HG03571 (cell line): Measurements from ENCODE around the gene GPR55.

Experiments
- ATAC-seq: cut with Tn5 transposase; IDR thresholded peaks from one replicate; pipeline ENCODE4 v1.9.1; 2021; ENCODE audit not compliant: unreplicated experiment

Gene GPR55

DNA sequence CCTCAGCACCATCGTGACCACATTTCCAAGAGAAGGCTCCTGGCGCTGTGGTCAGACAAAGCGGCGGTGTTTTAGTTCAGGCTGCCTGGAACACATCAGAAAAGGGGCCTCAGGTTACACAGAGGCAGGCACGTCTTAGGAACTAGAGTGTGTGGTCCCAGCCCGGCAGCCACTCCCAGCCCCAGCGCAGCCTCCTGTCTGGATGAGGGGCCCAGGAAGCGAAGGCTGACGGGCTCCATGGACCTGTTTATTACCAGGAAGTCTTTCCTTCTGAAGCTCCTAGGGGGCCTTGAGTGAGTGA, 10.0 kb upstream of the GPR55 start:
- ATAC-seq: no peak

DNA sequence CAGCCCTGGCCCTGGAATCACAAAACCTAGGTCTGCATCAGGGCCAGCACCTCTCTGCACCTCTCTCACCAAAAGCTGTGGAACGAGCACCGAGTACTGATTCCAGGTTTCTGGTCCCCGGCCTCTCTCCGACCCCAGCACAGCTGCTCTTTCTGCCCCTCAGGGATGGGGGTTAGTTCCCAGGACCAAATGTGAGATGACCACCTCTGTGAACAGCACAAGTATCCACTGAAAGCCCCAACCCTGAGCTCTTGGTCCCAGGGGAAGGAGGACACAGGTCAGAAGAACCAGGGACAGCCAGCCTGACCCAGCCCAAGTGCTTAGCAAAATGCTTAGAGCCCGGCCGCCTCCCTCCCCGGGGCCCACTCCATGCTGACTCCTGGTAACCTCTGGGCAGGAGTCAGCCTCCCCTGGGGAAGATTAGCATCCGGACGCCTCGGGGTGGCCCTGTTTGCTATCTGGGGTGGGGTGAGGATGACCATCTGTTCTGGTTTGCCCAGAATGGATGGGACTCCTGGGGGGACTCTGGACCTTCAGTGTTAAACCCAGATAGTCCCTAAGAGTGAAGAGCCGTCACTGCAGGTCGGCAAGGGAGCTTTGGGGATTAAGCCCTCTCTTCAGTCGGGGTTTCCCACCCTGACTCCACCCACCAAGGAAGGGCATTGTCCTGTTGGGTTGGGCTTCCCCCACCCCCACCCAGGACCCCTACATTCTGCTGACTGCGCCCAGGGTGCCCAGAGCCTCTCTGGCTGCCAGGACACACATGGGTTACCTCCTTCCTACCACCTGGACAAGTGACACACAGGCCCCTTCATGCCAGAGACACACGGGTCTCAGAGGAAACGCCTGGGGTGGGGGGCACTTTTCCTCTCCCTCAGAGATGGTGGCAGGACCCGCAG, 9.4 kb upstream of the GPR55 start:
- no peak for ATAC-seq

DNA sequence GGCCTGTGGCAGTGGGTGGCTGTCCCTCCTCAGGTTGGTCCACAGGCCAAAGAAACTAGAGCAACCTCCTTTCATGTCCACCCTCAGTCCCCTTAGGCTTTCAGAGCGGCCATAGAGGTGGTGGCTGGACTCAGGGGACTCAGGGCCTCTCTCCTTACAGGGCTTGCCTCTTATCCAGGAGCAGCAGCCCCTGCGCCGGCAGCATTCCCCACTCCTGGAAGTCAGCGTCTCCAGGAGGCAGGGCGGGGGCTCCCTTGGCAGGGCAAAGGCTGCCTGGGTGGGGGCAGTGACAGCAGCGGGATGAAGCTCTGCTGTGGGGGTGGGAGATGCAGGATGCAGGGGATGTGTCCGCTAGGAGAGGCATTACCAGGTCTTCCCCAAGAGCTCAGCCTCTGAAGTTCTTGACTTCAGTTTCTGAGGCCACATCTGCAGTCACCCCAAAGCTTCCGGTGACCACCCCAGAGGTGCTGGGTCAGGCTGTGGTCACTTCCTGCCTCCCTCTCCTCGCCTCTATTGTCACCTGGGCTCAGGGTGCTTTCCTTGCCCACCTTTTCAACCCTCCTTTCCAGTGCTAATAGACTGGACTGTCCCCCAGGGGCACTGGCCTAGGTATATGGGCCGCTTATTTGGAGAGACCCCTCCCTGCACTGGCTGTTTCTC, 8.6 kb upstream of the GPR55 start:
- no peak for ATAC-seq

DNA sequence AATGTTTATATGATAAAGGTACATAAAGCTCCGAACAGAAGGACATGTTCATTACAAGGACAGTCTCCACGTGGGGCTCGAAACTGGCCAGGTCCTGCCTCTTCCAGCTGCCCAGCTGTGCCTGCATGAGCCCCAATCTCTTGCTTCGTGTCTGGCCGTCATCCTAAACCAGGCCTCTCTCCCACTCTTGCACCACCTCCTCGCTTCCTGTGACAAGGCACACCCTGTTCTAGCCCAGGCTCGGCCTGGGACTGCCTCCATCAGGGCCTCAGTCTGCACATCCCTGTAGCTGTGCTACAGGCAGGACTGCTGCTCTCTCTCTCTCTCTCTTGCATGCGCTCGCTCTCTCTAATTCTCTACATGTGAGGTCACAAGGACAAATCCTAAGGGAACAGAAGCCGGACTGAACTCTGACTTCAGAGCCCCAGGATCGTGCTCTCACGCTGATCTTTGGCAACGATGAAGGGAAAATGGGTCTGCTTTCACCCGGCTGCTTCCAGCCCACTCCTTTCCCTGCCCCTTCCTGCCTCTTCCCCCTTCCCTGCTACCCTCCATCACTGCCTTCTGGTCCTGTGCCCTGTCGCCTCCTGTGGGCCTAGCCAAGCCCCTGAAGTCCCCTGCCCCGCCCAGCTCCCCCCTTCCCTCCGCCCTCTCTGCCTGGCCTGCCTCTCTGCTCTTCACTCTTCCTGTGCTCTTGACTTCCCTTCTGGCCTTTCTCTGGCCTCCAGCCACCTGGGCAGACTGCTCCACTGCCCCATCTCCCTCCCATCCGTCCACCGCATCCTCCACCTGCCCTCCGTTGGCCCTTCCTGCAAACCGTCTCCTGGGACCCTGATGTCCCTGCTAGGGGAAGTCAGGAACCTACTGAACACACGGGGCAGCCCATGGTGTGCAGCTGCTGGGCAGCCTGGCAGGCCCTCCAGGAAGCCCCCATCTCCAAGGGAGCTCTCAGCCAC, 7.8 kb upstream of the GPR55 start:
- ATAC-seq: no peak

DNA sequence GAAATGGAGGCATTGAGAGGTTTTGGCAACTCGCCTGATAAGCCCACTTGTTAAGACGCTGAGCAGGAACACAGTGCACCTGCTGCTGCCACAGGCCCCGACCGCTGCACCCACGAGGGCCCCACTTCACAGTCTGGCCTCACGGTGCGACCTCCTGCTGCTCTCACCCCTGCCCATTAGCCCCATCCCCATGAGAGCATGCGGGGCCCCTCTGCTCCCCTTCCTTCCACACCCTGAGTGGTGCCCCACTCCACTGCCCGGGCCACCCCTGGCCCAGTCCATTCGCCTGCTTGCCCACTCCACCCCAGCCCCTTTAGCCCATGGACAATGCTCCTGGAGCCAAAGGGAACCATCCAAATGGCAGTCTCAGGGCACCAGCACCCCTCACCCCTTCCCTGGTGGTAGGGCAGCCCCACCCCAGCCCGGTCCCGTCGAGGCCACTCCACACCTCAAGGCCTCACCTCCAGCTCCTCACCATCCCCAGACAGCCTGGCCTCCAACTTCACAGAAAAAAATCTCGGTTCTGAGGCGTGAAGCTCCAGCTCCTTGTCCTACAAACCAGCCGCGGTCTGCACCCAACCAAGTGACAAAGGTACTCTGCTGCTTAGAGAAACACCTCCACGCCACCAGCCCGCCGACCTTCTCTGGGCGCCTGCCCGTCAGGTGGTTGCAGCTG, 6.7 kb upstream of the GPR55 start:
- ATAC-seq: no peak

DNA sequence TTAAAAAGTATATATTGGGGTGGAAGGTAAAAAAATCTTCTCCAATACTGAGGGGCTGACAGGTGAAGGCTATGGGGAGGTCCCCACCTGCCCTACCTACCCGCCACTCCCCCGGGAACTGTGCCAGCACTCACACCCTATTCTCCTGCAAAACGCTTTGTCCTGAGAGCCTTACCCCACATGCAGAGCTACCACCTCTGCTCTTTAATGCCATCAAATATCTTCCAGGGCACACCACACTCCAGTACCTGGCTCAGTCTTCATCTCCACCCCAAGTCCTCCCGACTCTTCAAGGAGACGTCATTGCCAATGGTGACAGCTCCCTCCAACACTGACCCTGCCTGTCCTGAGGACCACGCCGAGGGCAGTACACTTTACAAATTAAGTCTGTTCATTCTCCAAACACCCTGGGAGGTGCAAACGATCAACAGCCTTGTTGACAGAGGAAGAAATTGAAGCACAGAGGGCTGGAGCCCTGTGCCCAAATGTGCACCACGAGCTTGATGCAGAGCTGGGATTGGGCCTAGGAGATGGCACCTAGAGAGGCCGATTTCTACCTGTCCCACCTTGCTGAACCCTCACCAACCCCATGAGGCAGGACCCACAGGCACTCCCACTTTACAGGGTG, 6.0 kb upstream of the GPR55 start:
- ATAC-seq: no peak

DNA sequence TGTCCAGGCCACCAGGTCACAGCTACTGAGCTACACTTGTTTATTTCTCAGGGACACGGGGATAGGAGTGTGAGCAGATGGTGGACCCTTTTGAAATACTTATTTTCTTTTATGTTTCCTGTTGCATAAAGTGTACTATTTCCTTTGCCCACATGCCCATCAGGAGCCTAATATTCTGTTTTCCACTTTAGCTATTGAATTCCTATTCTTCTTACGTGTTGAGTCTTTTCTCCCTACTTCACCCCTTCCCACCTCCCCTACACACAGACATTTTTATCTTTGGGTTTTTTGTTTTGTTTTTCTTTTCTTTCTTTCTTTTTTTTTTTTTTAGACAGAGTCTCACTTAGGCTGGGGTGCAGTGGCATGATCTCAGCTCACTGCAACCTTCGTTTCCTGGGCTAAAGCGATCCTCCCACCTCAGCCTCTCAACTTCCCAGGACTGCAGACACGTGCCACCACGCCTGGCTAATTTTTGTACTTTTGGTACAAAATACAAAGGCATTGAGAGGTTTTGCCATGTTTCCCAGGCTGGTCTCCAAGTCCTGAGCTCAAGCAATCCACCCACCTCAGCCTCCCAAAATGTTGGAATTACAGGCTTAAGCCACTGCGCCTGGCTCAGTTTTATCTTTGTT, 5.2 kb upstream of the GPR55 start:
- no peak for ATAC-seq

DNA sequence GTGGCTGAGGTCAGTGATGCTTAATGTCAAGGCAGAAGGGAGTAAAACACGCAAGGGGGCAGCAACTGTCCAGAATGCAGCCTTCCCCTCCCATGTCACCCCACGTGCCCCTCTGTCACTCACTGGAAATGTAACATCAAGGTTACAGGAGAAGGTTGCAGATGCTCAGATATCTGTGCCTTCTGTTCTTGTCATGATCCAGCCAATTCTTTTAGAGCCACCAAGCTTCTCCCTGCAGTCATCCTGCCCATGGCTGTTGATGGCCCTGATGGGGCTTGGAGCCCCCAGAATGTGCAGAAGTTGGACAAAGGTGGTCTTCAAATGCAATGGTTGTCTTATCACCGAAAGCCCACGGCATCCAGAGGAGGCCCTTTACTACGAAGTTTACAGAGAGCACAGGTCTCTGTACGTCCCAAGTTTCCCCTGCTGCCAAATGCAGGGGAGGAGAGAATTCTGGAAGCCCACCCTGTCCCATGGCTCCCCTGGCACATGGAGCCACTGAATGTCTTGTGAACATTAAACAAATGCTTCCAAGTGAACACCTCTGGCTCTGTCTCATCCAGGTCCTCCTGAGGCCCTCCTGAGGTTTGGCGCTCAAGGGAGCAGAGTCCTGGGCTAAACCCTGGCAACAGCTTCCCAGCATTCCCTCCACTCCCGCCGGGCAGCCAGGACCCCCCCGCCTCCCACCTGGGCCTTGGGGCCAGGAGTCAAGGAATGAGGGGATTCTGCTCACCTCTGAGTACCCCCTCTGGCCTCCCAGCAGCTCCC, 4.5 kb upstream of the GPR55 start:
- no peak for ATAC-seq

DNA sequence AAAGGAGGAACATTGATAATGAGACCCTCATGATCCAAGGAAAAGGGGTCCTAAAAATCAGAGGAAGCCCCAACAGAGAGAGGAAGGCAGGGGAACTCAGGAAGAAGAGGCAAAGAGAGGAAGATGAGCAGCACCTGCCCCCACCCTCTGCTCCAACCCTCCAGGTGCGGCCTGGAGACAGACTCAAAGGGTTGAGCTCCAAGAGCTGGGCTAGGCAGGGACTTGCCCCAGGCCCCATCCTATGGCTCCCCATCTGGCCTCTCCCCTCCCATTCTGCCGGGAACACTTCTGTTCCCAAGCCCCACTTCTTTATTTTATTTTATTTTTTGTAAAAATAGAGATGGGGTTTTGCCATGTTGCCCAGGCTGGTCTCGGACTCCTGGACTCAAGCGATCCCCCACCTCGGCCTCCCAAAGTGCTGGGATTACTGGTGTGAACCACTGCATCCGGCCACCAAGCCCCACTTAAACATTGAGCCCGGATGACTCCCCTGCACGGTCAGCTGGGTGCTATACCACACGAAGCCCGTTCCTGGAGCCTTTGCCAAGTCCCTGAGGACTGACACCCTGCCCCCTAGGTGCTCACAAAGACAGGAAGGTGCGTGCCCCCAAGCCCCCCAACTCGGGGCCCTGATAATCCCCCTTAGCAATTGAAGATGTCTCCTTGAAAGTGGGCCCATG, 3.8 kb upstream of the GPR55 start:
- no peak for ATAC-seq

DNA sequence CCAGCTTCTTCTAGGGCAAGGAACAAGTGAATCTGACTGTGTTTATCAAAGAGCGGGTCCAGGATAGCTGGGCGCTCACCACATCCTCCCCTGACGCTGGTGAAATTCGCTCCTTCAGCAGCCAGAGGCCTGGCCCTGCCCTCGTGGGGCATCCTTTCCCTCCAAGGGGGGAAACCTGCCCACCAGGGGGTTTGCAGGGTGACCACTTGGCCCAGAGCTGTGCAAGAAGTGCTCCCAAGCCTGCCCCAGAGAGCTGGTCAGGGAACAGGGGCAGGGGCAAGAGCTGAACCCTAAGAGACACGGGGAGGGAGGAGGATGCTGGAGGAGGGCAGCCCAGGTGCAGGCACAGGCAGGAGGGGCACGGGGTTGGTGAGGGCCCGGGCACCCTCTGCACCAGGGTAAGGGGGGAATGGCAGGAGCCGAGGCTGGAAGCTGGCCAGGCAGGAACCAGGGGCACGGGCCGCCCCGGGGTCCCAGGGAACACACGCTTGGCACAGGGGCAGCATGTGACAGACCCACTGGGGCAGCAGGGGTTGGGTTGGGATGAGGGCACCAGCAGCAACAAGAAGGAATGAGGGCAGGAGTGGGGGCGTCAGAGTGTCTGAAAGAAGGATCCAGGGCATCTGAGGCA, 2.8 kb upstream of the GPR55 start:
- ATAC-seq: no peak

DNA sequence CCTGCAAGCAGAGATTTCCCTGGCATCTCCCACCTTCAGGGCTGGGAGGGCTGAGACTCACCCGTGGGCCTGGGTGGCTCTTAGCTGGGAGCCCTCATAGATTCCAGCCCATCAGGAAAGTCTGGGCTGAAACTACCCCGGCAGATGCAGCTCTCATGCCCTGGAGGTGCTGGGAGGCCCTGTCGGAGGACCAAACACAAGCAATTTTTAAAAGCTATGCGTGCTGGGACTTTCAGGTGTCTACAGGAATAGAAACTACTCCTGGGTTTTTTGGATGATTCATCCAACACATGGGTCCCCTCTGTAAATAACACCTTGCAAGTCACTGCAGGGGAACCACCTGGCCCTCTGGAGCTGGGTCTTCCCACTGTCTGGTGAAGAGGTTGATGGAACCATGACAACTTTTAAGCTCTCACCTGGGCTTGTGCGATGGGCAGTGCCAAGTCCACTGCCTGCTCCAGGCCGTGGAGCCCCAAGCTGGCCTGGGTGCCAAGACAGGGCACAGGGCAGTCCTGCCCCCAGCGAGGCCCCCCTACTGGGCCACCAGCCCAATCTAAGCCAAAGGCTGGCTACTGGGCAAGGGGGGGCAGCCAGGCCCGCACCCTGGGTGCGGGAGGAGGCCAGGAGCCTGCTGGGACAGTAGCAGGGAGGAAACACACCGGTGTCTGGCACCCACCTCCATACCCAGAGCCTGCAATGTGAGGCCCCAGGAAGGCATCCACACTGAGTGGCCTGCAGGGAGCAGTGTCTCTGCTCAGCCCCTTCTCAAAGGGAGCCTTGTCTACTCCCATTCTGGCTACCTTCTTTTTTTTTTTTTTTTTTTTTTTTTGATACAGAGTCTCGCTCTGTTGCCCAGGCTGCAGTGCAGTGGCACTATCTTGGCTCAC, 1.1 kb upstream of the GPR55 start:
- no peak for ATAC-seq

DNA sequence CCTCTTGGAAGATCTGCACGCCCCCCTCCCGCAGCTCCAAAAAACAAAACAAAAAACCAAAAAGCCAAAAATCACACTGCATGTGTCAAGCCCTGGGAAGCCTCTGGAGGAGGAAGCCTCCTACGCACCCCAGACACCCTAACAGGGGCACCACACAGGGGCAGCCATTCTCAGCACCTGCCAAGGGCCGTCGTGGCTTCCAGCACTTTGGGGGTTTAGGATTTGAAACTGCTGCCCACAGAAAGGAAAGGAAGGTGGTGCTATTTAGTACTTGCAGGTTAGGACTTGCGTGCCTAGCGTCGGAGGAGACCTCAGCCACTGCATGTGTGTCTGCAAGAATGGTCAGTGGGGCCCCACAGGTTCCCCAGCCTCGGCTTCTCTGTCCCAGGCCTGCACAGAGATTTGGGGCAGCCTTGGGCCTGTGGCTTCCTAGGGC, 419 bp upstream of the GPR55 start:
- no peak for ATAC-seq

DNA sequence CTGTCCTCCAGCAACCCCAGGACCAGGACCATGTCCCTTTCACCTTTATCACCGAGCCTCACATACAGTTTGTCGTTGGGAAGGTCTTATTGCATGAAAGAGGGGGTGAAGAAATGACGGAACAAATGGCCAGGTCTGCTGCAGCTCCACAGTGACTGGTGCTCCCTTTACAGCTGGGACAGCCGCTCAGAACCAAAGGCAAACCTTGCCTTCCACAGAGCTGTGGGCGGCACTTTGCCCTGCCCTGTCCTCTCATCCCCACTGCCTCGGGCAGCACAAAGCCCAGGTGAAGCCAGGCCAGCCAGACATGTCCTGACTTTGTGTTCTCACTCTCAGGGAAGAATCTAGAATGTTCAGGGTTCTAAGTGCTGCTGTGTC, 961 bp downstream of the GPR55 start:
- ATAC-seq: no peak

DNA sequence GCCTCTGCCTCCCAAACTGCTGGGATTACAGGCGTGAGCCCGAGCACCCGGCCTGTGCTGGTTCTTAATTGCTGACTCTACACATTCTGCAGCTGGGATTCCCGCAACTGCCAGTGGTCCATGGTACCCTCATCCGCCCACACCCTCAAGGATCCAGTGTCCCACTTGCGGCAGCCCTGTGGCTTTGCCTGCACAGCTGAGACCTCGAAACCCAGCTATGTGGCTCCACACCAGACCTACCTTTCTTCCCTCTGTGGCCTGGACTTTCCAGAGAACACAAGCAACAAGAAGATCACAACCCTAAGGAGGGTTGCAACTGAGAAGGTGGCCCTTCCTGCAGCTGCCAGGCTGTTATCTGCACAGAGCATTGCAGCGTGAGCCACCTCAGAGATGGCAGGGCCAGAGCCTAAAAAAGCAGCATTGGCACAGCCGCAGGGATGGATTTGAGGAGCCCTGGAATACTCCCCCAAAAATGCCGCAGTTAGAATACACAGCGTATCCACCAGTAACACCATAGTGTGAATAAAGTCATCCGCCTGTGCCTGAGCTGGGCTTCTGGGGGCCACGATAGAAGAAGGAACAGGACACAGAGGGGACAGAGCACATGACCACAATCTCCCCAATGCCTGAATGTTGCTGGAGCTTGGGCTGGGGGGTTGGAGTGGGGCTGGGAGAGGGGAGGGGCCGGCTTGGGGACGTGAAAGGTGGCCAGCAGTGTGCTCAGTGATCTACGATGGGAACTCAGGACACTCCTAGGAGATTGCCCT, 1.9 kb downstream of the GPR55 start:
- no peak for ATAC-seq

DNA sequence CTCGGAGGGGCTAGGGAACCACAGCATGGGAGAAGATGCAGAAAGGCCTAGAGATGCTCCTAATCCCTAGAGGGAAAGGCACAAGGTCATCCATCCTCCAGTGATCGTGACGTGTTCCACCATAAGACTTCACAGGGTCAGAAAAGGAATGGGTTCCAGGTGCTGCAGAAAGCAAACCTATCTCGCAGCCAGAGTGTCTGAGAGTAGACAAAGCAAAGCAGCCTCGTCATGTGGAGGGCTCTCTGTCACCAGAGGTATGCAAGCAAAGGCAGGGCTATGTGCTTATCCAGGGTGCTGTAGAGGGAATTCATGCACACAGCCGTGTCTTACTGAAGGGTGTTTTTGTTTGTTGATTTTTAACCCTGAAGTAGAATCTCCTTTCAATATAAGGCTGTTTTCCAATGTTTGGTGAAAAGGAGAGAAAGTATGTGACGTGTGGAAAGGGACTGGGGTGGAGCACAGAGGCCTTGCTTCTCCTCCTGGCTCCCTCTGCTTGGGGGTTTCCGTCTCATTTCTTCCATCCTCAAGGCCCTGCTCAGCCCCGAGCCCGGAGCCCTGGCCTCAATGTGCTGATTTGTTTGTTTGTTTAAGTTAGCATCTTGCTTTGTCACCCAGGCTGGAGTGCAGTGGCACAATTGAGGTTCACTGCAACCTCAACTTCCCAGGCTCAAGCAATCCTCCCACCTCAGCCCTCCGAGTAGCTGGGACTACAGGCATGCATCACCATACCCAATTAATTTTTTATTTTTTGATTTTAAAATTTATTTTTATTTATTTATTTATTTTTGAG, 3.0 kb downstream of the GPR55 start:
- no peak for ATAC-seq

DNA sequence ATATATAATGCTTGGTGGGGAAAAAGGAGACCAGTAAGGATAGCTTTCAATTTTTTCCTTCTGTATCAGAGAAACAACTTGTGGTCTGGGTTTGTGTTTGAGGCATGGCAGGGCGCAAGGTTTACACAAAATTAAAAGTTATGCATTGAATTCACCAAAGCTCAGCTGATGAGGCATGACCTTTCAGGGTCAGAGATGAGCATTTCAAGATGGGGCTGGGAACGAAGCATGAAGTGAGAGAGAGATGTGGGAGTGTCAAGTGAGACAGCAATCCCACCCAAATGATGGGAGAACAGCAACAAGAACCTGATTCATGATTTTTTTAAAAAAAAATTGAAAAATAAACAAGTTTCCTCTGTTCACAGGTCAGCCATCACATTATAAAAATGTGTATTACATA, 4.9 kb downstream of the GPR55 start:
- ATAC-seq: no peak
